IMR-90 (cell line): Measurements from ENCODE around the gene MYO7B. TPM values are rescaled to one million over a fixed set of nuclear protein-coding genes. Genes with fewer than 3 reads are reported as not detected.

ENCODE experiments used
- ATAC-seq: fragments of 200-7000 bp; cut with Tn5 transposase; 2 replicates; pipeline ENCODE4 v1.9.1; 2020; ENCODE audit warnings: low read depth, mild to moderate bottlenecking, moderate library complexity
- BruUV-seq: library from RNA; stranded (reverse); fragments of 400-500 nt; replicated peaks from 2 replicates; lab custom pipeline; 2021; lab: Mats Ljungman, UMichigan
- CTCF ChIA-PET: fragments of 300-600 bp; formaldehyde crosslinking; extraction: SDS; loops from one replicate; lab custom pipeline; 2021; ENCODE audit warnings: antibody characterized with exemption; lab: Yijun Ruan, JAX
- POLR2A ChIA-PET: fragments of 300-600 bp; sonication (Branson Sonifier 250); formaldehyde crosslinking; loops from one replicate; lab custom pipeline; 2022; ENCODE audit warnings: antibody characterized with exemption; ENCODE audit not compliant: unreplicated experiment; lab: Charles Lee
- DNase-seq: peaks from one replicate; pipeline ENCODE4 v3.0.0; 2013
- H2AFZ ChIP-seq: replicated peaks from 2 replicates; pipeline ENCODE3; 2013; ENCODE audit warnings: low read length, mild to moderate bottlenecking; ENCODE audit not compliant: poor library complexity
- H2AK5ac ChIP-seq: 2 replicates; pipeline ENCODE4 v1.6.1; 2013; ENCODE audit warnings: low read depth, low read length, inconsistent platforms
- H2AK9ac ChIP-seq: replicated peaks from 2 replicates; pipeline ENCODE3; 2013; ENCODE audit warnings: mild to moderate bottlenecking, low read depth, low read length, moderate library complexity; ENCODE audit not compliant: poor library complexity
- H2BK120ac ChIP-seq: 2 replicates; pipeline ENCODE4 v1.6.1; 2013; ENCODE audit warnings: low read depth, low read length, inconsistent platforms
- H2BK15ac ChIP-seq: 3 replicates; pipeline ENCODE4 v1.6.1; 2013; ENCODE audit warnings: low read depth, low read length, inconsistent platforms
- H2BK20ac ChIP-seq: 2 replicates; pipeline ENCODE4 v1.6.1; 2013; ENCODE audit warnings: low read depth, mild to moderate bottlenecking, inconsistent platforms, low read length, moderate library complexity
- H2BK5ac ChIP-seq: 2 replicates; pipeline ENCODE4 v1.6.1; 2013; ENCODE audit warnings: mild to moderate bottlenecking, low read depth, low read length, inconsistent platforms; ENCODE audit not compliant: poor library complexity, severe bottlenecking
- H3K14ac ChIP-seq: replicated peaks from 2 replicates; pipeline ENCODE4 v1.6.1; 2013; ENCODE audit warnings: low read depth, low read length, inconsistent platforms
- H3K18ac ChIP-seq: 2 replicates; pipeline ENCODE4 v1.6.1; 2013; ENCODE audit warnings: low read depth, low read length, control low read depth
- H3K23ac ChIP-seq: 2 replicates; pipeline ENCODE4 v1.6.1; 2013; ENCODE audit warnings: low read depth, low read length, inconsistent platforms
- H3K27ac ChIP-seq: 2 replicates; pipeline ENCODE4 v1.5.1; 2013; ENCODE audit warnings: mild to moderate bottlenecking, control low read depth, low read length; ENCODE audit not compliant: insufficient read depth
- H3K27me3 ChIP-seq: 2 replicates; pipeline ENCODE4 v1.6.1; 2013; ENCODE audit warnings: low read length; ENCODE audit not compliant: control insufficient read depth, insufficient read depth
- H3K36me3 ChIP-seq: 2 replicates; pipeline ENCODE4 v1.6.1; 2013; ENCODE audit warnings: low read length, mixed read lengths; ENCODE audit not compliant: control insufficient read depth, insufficient read depth
- H3K4ac ChIP-seq: 2 replicates; pipeline ENCODE4 v1.6.1; 2013; ENCODE audit warnings: low read depth, low read length, inconsistent platforms
- H3K4me1 ChIP-seq: 2 replicates; pipeline ENCODE4 v1.6.1; 2013; ENCODE audit warnings: low read length, mixed read lengths; ENCODE audit not compliant: control insufficient read depth, insufficient read depth
- H3K4me2 ChIP-seq: 2 replicates; pipeline ENCODE4 v1.6.1; 2013; ENCODE audit warnings: low read depth, mild to moderate bottlenecking, control low read depth, low read length, moderate library complexity
- H3K4me3 ChIP-seq: 2 replicates; pipeline ENCODE4 v1.5.1; 2013; ENCODE audit warnings: low read depth, mild to moderate bottlenecking, control low read depth, low read length, moderate library complexity; ENCODE audit not compliant: insufficient read depth
- H3K56ac ChIP-seq: 2 replicates; pipeline ENCODE4 v1.6.1; 2013; ENCODE audit warnings: low read length, inconsistent platforms; ENCODE audit not compliant: insufficient read depth; ENCODE audit errors: extremely low read depth
- H3K79me1 ChIP-seq, 2 experiments: 2 replicates each; pipeline ENCODE4 v1.6.1; 2013; ENCODE audit warnings: low read length in 2 of 2, inconsistent platforms in 1 of 2, low read depth in 1 of 2
- H3K9ac ChIP-seq: 2 replicates; pipeline ENCODE4 v1.6.1; 2013; ENCODE audit warnings: low read depth, low read length, control low read depth
- H3K9me1 ChIP-seq: 2 replicates; pipeline ENCODE4 v1.6.1; 2013; ENCODE audit warnings: low read length, inconsistent platforms; ENCODE audit not compliant: insufficient read depth
- H3K9me3 ChIP-seq: 2 replicates; pipeline ENCODE4 v1.6.1; 2013; ENCODE audit warnings: low read length; ENCODE audit not compliant: control insufficient read depth, insufficient read depth
- H4K20me1 ChIP-seq: 2 replicates; pipeline ENCODE4 v1.6.1; 2013; ENCODE audit warnings: low read length, inconsistent platforms; ENCODE audit not compliant: insufficient read depth
- H4K5ac ChIP-seq: 2 replicates; pipeline ENCODE4 v1.6.1; 2013; ENCODE audit warnings: mild to moderate bottlenecking, low read depth, low read length, control low read depth
- H4K8ac ChIP-seq, 2 experiments: 2 replicates each; pipeline ENCODE4 v1.6.1; 2013; ENCODE audit warnings: low read depth in 2 of 2, low read length in 2 of 2, control low read depth in 1 of 2, inconsistent platforms in 1 of 2
- H4K91ac ChIP-seq: 2 replicates; pipeline ENCODE4 v1.6.1; 2013; ENCODE audit warnings: low read depth, low read length, inconsistent platforms; ENCODE audit not compliant: insufficient read depth
- BHLHE40 ChIP-seq: fragments of 150-350 bp; IDR thresholded peaks from 2 replicates; pipeline ENCODE4 v1.6.1; 2016; ENCODE audit warnings: mild to moderate bottlenecking, low read depth, low read length
- CHD1 ChIP-seq: IDR thresholded peaks from 2 replicates; pipeline ENCODE4 v1.6.1; 2012; ENCODE audit warnings: low read depth, low read length, improper control_type of control experiment
- ELK1 ChIP-seq: fragments of 150-350 bp; IDR thresholded peaks from 2 replicates; pipeline ENCODE4 v1.6.1; 2016; ENCODE audit warnings: low read depth, mild to moderate bottlenecking, low read length, moderate library complexity, borderline replicate concordance
- FOS ChIP-seq: fragments of 150-350 bp; IDR thresholded peaks from 2 replicates; pipeline ENCODE4 v1.6.1; 2016; ENCODE audit warnings: low read depth, low read length
- MAFK ChIP-seq: IDR thresholded peaks from 2 replicates; pipeline ENCODE4 v1.6.1; 2012; ENCODE audit warnings: low read depth, low read length, improper control_type of control experiment
- MXI1 ChIP-seq: IDR thresholded peaks from 2 replicates; pipeline ENCODE4 v1.6.1; 2012; ENCODE audit warnings: low read depth, mild to moderate bottlenecking, low read length, moderate library complexity, borderline replicate concordance
- NFE2L2 ChIP-seq: fragments of 150-350 bp; IDR thresholded peaks from 2 replicates; pipeline ENCODE4 v1.6.1; 2016; ENCODE audit warnings: low read depth, mild to moderate bottlenecking, low read length
- RAD21 ChIP-seq: IDR thresholded peaks from 2 replicates; pipeline ENCODE4 v1.6.1; 2012; ENCODE audit warnings: low read length, improper control_type of control experiment
- SMC3 ChIP-seq: fragments of 150-350 bp; IDR thresholded peaks from 2 replicates; pipeline ENCODE4 v1.6.1; 2016; ENCODE audit warnings: low read depth, mild to moderate bottlenecking, antibody characterized with exemption, low read length, moderate library complexity
- WGBS, 2 experiments: methylation state at CpG; one replicate each; pipeline versions ENCODE4 v1.1.5 to v1.1.7; 2013; ENCODE audit warnings: missing lambda C conversion rate in 2 of 2; ENCODE audit not compliant: insufficient read length in 1 of 2; ENCODE audit errors: extremely low coverage in 2 of 2; 5-methylcytosine and 5-hydroxymethylcytosine counted together
- dilution Hi-C: fragments of 300-500 bp; cut with HindIII; formaldehyde crosslinking; loops from one replicate; pipeline ENCODE4 v1.14.3; 2018; ENCODE audit warnings: low sequenced_read_pairs; ENCODE audit not compliant: unreplicated experiment
- in situ Hi-C: fragments of 300-500 bp; cut with MboI; formaldehyde crosslinking; loops from 3 replicates; pipeline ENCODE4 v1.14.3; 2019; ENCODE audit warnings: low sequenced_read_pairs, inconsistent platforms, mixed read lengths
- intact Hi-C: fragments of 100-400 bp; cut with micrococcal nuclease; formaldehyde crosslinking; loops from 2 replicates; pipeline ENCODE4 v1.10.0; 2022
- polyA plus RNA-seq, 3 experiments: library from polyadenylated mRNA; depleted of rRNA; stranded (reverse); fragments of >200 nt; gene quantifications; 2 replicates each; pipeline ENCODE4 v1.2.3, GENCODE V29; 2012; ENCODE audit warnings: low replicate concordance in 1 of 3
- total RNA-seq: library from RNA; depleted of rRNA; stranded (reverse); fragments of >200 nt; gene quantifications from 2 replicates; pipeline ENCODE4 v1.2.3, GENCODE V29; 2012

Gene MYO7B
- total and polyA plus RNA-seq, 2 of the 4 experiments (the other 2 are of a cell fraction) = 0.18 to 0.46 TPM

- Histone ChIP-seq H3K79me1 (peaks cover 16 to 65% of the 10 kb centered on the region in 2 experiments), H3K4me2 (peak overlapping the region; percentile 66), H2AK5ac (peak overlapping the region; percentile 85), H3K14ac (peak overlapping the region; percentile 65), H2BK5ac (peak overlapping the region; percentile 70), H2BK120ac (peak overlapping the region; percentile 79), H4K8ac (peak overlapping the region in 1 of 2 experiments; percentile 35; a peak in 2 of 4 replicates), H3K56ac (0 out of 2 replicates have a peak overlapping the region, but pooled peaks have one; percentile 19), H2AFZ (no peak overlapping the region), H3K9ac (0 out of 2 replicates have a peak overlapping the region, but pooled peaks have one; percentile 1), H3K27ac (peak overlapping the region; percentile 77), H3K27me3 (no peaks in the 10 kb centered on the region), H2BK15ac (peak overlapping the region; percentile 4; the same call in 1 of the 3 replicates), H2AK9ac (no peak overlapping the region), H3K9me1 (peaks cover 19% of the 10 kb centered on the region), H4K91ac (no peak overlapping the region), H3K4ac (peak overlapping the region; percentile 82), H3K9me3 (no peaks in the 10 kb centered on the region), H4K5ac (peak overlapping the region; percentile 1; the same call in 1 of the 2 replicates), H2BK20ac (peak overlapping the region; percentile 81), H3K23ac (peak overlapping the region; percentile 48), H3K36me3 (peaks cover 11% of the 10 kb centered on the region), H3K4me3 (no peak overlapping the region), H4K20me1 (peaks cover 58% of the 10 kb centered on the region), H3K4me1 (peaks cover 13% of the 10 kb centered on the region), H3K18ac (peak overlapping the region; percentile 13)
- POLR2A ChIA-PET = interaction anchor here (1.5 kb wide), 1 partner anchor 18 kb away, joined by 4 read pairs; the partner anchor contains the start of gene IWS1
- peak; percentile 42 for DNase-seq
- ATAC-seq = peak; percentile 10
- intact Hi-C loops (loop anchor here (2.0 kb wide), 1 partner anchor 167 kb away; the partner anchor contains the start of gene LIMS2), dilution Hi-C loops (no loop called here), in situ Hi-C loops (no loop called here)
- CTCF ChIA-PET = no interaction called here
- no TSS peak for BruUV-seq
- TF ChIP-seq BHLHE40 = no peak
- no peak for TF ChIP-seq SMC3
- no peak for TF ChIP-seq NFE2L2
- no peak for TF ChIP-seq MAFK
- no peak for TF ChIP-seq RAD21
- TF ChIP-seq FOS = no peak
- no peak for TF ChIP-seq MXI1
- no peak for TF ChIP-seq CHD1
- TF ChIP-seq ELK1 = no peak
- no CpG with 5 or more reads among the region's 4 CpGs for WGBS, 2 experiments
Observed at GRCh38 chr2:127508023-127508630, 27.4 kb upstream of the MYO7B start.
